Tibial nerve (tissue), 4 donors: ENCODE results near the gene SMIM14. TPM values are rescaled to one million over a fixed set of nuclear protein-coding genes. Genes with fewer than 3 reads are reported as not detected.
"Not testable (repeated sequence)": the region's sequence is repeated elsewhere in the genome, so short reads cannot be mapped to it uniquely, and the experiment has no call there.

Source experiments
- DNase-seq, 2 donors: peaks; one replicate each; pipeline ENCODE4 v3.0.0-alpha.2; 2019; ENCODE audit warnings: low spot score in 2 of 2
- H3K27ac ChIP-seq, 4 donors: fragments of 200-600 bp; sonication (generic) in 3 of 4; one replicate each; pipeline ENCODE4 v1.5.1; 2017 to 2019; ENCODE audit warnings: mild to moderate bottlenecking in 1 of 4
- H3K27me3 ChIP-seq, 2 donors: fragments of 200-600 bp; sonication (generic) in 1 of 2; one replicate each; pipeline versions ENCODE4 v1.5.1 to v1.6.0; 2017 to 2019
- H3K36me3 ChIP-seq, 3 donors: fragments of 200-600 bp; sonication (generic); one replicate each; pipeline ENCODE4 v1.5.1; 2018 to 2019
- H3K4me1 ChIP-seq, 4 donors: fragments of 200-600 bp; sonication (generic) in 3 of 4; one replicate each; pipeline ENCODE4 v1.5.1; 2017 to 2019
- H3K4me3 ChIP-seq, 4 donors: fragments of 200-600 bp; sonication (generic) in 3 of 4; one replicate each; pipeline ENCODE4 v1.5.1; 2017 to 2019; ENCODE audit warnings: mild to moderate bottlenecking in 1 of 4, moderate library complexity in 1 of 4
- H3K9me3 ChIP-seq, 4 donors: fragments of 200-600 bp; sonication (generic) in 3 of 4; one replicate each; pipeline ENCODE4 v1.5.1; 2017 to 2019
- CTCF ChIP-seq, 5 experiments: fragments of 200-600 bp in 3 of 5; fragments of 450-650 bp in 2 of 5; sonication (generic) in 3 of 5; IDR thresholded peaks; one replicate each; pipeline ENCODE4 v1.5.1; 2016 to 2019; ENCODE audit warnings: antibody characterized with exemption in 5 of 5, mild to moderate bottlenecking in 3 of 5, moderate library complexity in 2 of 5
- EP300 ChIP-seq, 2 donors: sonication (generic); formaldehyde crosslinking; IDR thresholded peaks; one replicate each; pipeline ENCODE4 v1.6.1; 2017; ENCODE audit warnings: antibody characterized with exemption in 2 of 2, mild to moderate bottlenecking in 1 of 2
- POLR2A ChIP-seq, 2 donors: fragments of 450-650 bp; IDR thresholded peaks; one replicate each; pipeline ENCODE4 v1.6.1; 2017; ENCODE audit warnings: antibody characterized with exemption in 2 of 2, mild to moderate bottlenecking in 2 of 2, moderate library complexity in 2 of 2
- WGBS, 2 donors: methylation state at CpG; one replicate each; pipeline ENCODE4 v1.1.5; 2018; 5-methylcytosine and 5-hydroxymethylcytosine counted together
- total RNA-seq, 4 donors: library from RNA; depleted of rRNA; stranded (reverse); fragments of >200 nt; gene quantifications; one replicate each; pipeline ENCODE4 v1.1.0, GENCODE V29; 2016

SMIM14 gene
- total RNA-seq, 4 donors from 2014 or later: 26.7 to 42.6 (median 36.2) TPM

- Histone ChIP-seq H3K36me3 (no peaks in the 10 kb centered on the region), H3K9me3 (no peaks in the 10 kb centered on the region), H3K4me1 (no peaks in the 10 kb centered on the region), H3K4me3 (no peak overlapping the region), H3K27ac (no peak overlapping the region), H3K27me3 (no peaks in the 10 kb centered on the region)
- WGBS, 2 donors: 81 to 84% methylated on average over 6 of the region's 6 CpGs
- TF ChIP-seq POLR2A (IDR thresholded peaks at IDR 0.05): no peak
- no peak for TF ChIP-seq EP300 (IDR thresholded peaks at IDR 0.05)
- TF ChIP-seq CTCF (IDR thresholded peaks at IDR 0.05): no peak
- no peak for DNase-seq
Measured at GRCh38 chr4:39660045-39660444, 21.4 kb upstream of the SMIM14 start.

- no peaks in the 10 kb centered on the region for H3K4me1 ChIP-seq
- WGBS, 2 donors: 61 to 69% methylated on average over 3 of the region's 3 CpGs
- no peaks in the 10 kb centered on the region for H3K9me3 ChIP-seq
- H3K36me3 ChIP-seq: no peaks in the 10 kb centered on the region
- H3K4me3 ChIP-seq: no peak overlapping the region
- peak in 2 of 5 experiments; percentile 6 to 15 for TF ChIP-seq CTCF (IDR thresholded peaks at IDR 0.05)
- no peak for TF ChIP-seq EP300 (IDR thresholded peaks at IDR 0.05)
- DNase-seq: no peak
- H3K27me3 ChIP-seq: no peaks in the 10 kb centered on the region
- no peak overlapping the region for H3K27ac ChIP-seq
Measured at GRCh38 chr4:39658756-39659155, 20.1 kb upstream of the SMIM14 start.

- 86 to 88% methylated on average over 6 of the region's 6 CpGs for WGBS, 2 donors
- Histone ChIP-seq H3K4me1 (no peaks in the 10 kb centered on the region), H3K27ac (no peak overlapping the region), H3K36me3 (peaks cover 0 to 9% (median 0%) of the 10 kb centered on the region in 3 donors), H3K27me3 (no peaks in the 10 kb centered on the region), H3K9me3 (no peaks in the 10 kb centered on the region), H3K4me3 (no peak overlapping the region)
- no peak for DNase-seq
- no peak for TF ChIP-seq POLR2A (IDR thresholded peaks at IDR 0.05)
- no peak for TF ChIP-seq EP300 (IDR thresholded peaks at IDR 0.05)
Measured at GRCh38 chr4:39657465-39657864, 18.8 kb upstream of the SMIM14 start.

- not testable (repeated sequence) for H3K4me1 ChIP-seq, H3K27me3 ChIP-seq, H3K4me3 ChIP-seq, DNase-seq, H3K9me3 ChIP-seq
- Histone ChIP-seq H3K27ac (peak overlapping the region in 1 of 4 donors; percentile 72), H3K36me3 (peaks cover 0 to 18% (median 0%) of the 10 kb centered on the region in 3 donors)
- 91% methylated on average over 5 of the region's 5 CpGs for WGBS, 2 donors
Measured at GRCh38 chr4:39656638-39657037, 18.0 kb upstream of the SMIM14 start.

GRCh38 chr4:39655876-39656275 is 17.2 kb upstream of the SMIM14 start:
- Histone ChIP-seq H3K4me3 (no peak overlapping the region), H3K36me3 (peaks cover 0 to 18% (median 0%) of the 10 kb centered on the region in 3 donors), H3K9me3 (no peaks in the 10 kb centered on the region), H3K27me3 (no peaks in the 10 kb centered on the region), H3K27ac (peak overlapping the region in 3 of 4 donors; percentile 34 to 72 (median 60)), H3K4me1 (no peaks in the 10 kb centered on the region)
- TF ChIP-seq POLR2A (IDR thresholded peaks at IDR 0.05) (no peak), CTCF (IDR thresholded peaks at IDR 0.05) (no peak), EP300 (IDR thresholded peaks at IDR 0.05) (peak in 1 of 2 donors; percentile 68)
- WGBS, 2 donors: 82 to 84% methylated on average over 3 of the region's 3 CpGs
- DNase-seq: peak in 1 of 2 donors; percentile 15

GRCh38 chr4:39655211-39655610 is 16.5 kb upstream of the SMIM14 start:
- H3K27ac ChIP-seq: peak overlapping the region in 3 of 4 donors; percentile 34 to 72 (median 60)
- H3K4me1 ChIP-seq: no peaks in the 10 kb centered on the region
- TF ChIP-seq CTCF (IDR thresholded peaks at IDR 0.05) (no peak), EP300 (IDR thresholded peaks at IDR 0.05) (no peak), POLR2A (IDR thresholded peaks at IDR 0.05) (no peak)
- peaks cover 0 to 18% (median 0%) of the 10 kb centered on the region in 3 donors for H3K36me3 ChIP-seq
- H3K9me3 ChIP-seq: no peaks in the 10 kb centered on the region
- no peaks in the 10 kb centered on the region for H3K27me3 ChIP-seq
- no peak for DNase-seq
- H3K4me3 ChIP-seq: no peak overlapping the region

- H3K4me1 ChIP-seq, H3K9me3 ChIP-seq, H3K27me3 ChIP-seq, DNase-seq, H3K4me3 ChIP-seq, H3K27ac ChIP-seq: not testable (repeated sequence)
- H3K36me3 ChIP-seq: peaks cover 0 to 22% (median 0%) of the 10 kb centered on the region in 3 donors
- WGBS, 2 donors: 82 to 93% methylated on average over 4 of the region's 4 CpGs
Measured at GRCh38 chr4:39651586-39651985, 12.9 kb upstream of the SMIM14 start.
